ENCODE data around the gene OSBPL10. TPM values are rescaled to one million over a fixed set of nuclear protein-coding genes. Genes with fewer than 3 reads are reported as not detected.

The OSBPL10 gene
- total and polyA plus RNA-seq, 5 donors from 2014 or later, result 0.14 to 1.8 (median 0.21) TPM; not detected in 2

- ATAC-seq (ENCODE audit: low read depth in 2 of 2) (no peak), DNase-seq (no peak)
- Histone ChIP-seq H3K36me3 (ENCODE audit: control insufficient read depth, insufficient read depth, low read length) (no peaks in the 10 kb centered on the region), H3K4me1 (ENCODE audit: control insufficient read depth, insufficient read depth, low read length, poor library complexity, severe bottlenecking) (no peaks in the 10 kb centered on the region), H3K9me3 (ENCODE audit: control insufficient read depth in 2 of 2, low read length in 2 of 2) (peaks cover 2 to 6% of the 10 kb centered on the region in 2 experiments), H3K27me3 (ENCODE audit: control insufficient read depth, insufficient read depth, low read length) (no peaks in the 10 kb centered on the region), H3K4me3 (ENCODE audit: low read depth, low read length) (no peak overlapping the region), H3K27ac (ENCODE audit: insufficient read depth, low read length, poor library complexity, severe bottlenecking) (no peak overlapping the region)
- H3K9me3 Mint-ChIP-seq, result peaks cover 0 to 16% (median 1%) of the 10 kb centered on the region in 7 donors
- no peaks in the 10 kb centered on the region for H3K36me3 Mint-ChIP-seq
- H3K4me3 Mint-ChIP-seq, result no peak overlapping the region
- H3K27me3 Mint-ChIP-seq, result peaks cover 20% of the 10 kb centered on the region
- H3K4me1 Mint-ChIP-seq, result peaks cover 0 to 3% (median 1%) of the 10 kb centered on the region in 4 donors
- no peak overlapping the region for H3K27ac Mint-ChIP-seq
Observed at GRCh38 chr3:31957106-31957505, 24.0 kb downstream of the OSBPL10 start.

GRCh38 chr3:31955581-31955980 is 25.5 kb downstream of the OSBPL10 start:
- Mint-ChIP-seq H3K36me3 (no peaks in the 10 kb centered on the region), H3K27ac (no peak overlapping the region), H3K4me1 (peaks cover 0 to 3% (median 1%) of the 10 kb centered on the region in 4 donors), H3K27me3 (peaks cover 18% of the 10 kb centered on the region), H3K9me3 (peaks cover 0 to 16% (median 2%) of the 10 kb centered on the region in 7 donors), H3K4me3 (peak overlapping the region in 1 of 4 donors; percentile 78)
- H3K4me1 ChIP-seq (ENCODE audit: control insufficient read depth, insufficient read depth, low read length, poor library complexity, severe bottlenecking), result no peaks in the 10 kb centered on the region
- DNase-seq, result no peak
- H3K36me3 ChIP-seq (ENCODE audit: control insufficient read depth, insufficient read depth, low read length), result no peaks in the 10 kb centered on the region
- peaks cover 2 to 6% of the 10 kb centered on the region in 2 experiments for H3K9me3 ChIP-seq (ENCODE audit: control insufficient read depth in 2 of 2, low read length in 2 of 2)
- no peak for ATAC-seq (ENCODE audit: low read depth in 2 of 2)
- H3K27me3 ChIP-seq (ENCODE audit: control insufficient read depth, insufficient read depth, low read length), result no peaks in the 10 kb centered on the region
- no peak overlapping the region for H3K4me3 ChIP-seq (ENCODE audit: low read depth, low read length)
- H3K27ac ChIP-seq (ENCODE audit: insufficient read depth, low read length, poor library complexity, severe bottlenecking), result no peak overlapping the region

GRCh38 chr3:31953636-31954035 is 27.4 kb downstream of the OSBPL10 start:
- DNase-seq, result no peak
- H3K9me3 ChIP-seq (ENCODE audit: control insufficient read depth in 2 of 2, low read length in 2 of 2), result peaks cover 2 to 6% of the 10 kb centered on the region in 2 experiments
- ATAC-seq (ENCODE audit: low read depth in 2 of 2), result no peak
- no peaks in the 10 kb centered on the region for H3K4me1 ChIP-seq (ENCODE audit: control insufficient read depth, insufficient read depth, low read length, poor library complexity, severe bottlenecking)
- H3K4me3 Mint-ChIP-seq, result no peak overlapping the region
- peaks cover 23% of the 10 kb centered on the region for H3K27me3 Mint-ChIP-seq
- H3K4me1 Mint-ChIP-seq, result peaks cover 0 to 3% (median 0%) of the 10 kb centered on the region in 4 donors
- H3K27me3 ChIP-seq (ENCODE audit: control insufficient read depth, insufficient read depth, low read length), result no peaks in the 10 kb centered on the region
- no peak overlapping the region for H3K27ac ChIP-seq (ENCODE audit: insufficient read depth, low read length, poor library complexity, severe bottlenecking)
- no peak overlapping the region for H3K27ac Mint-ChIP-seq
- peaks cover 0 to 16% (median 2%) of the 10 kb centered on the region in 7 donors for H3K9me3 Mint-ChIP-seq
- H3K4me3 ChIP-seq (ENCODE audit: low read depth, low read length), result no peak overlapping the region
- H3K36me3 ChIP-seq (ENCODE audit: control insufficient read depth, insufficient read depth, low read length), result no peaks in the 10 kb centered on the region
- no peaks in the 10 kb centered on the region for H3K36me3 Mint-ChIP-seq

DNA sequence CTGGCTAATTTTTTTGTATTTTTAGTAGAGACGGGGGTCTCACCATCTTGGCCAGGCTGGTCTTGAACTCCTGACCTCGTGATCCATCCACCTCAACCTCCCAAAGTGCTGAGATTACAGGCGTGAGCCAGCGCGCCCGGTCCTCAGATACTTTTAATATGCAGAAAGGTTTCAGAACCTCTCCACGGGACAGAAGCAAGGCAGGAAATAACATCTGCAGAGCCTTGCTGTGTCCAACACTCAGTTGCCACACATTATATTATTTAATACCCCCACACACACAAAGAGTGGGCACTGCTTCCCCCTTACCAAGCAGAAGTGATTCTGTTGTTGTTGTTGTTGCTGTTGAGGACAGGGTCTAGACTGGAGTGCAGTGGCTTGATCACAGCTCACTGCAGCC is 28.0 kb downstream of the OSBPL10 start:
- Mint-ChIP-seq H3K27ac (no peak overlapping the region), H3K9me3 (peaks cover 0 to 16% (median 2%) of the 10 kb centered on the region in 7 donors), H3K4me3 (no peak overlapping the region), H3K27me3 (peaks cover 25% of the 10 kb centered on the region), H3K36me3 (no peaks in the 10 kb centered on the region), H3K4me1 (peaks cover 0 to 3% (median 0%) of the 10 kb centered on the region in 4 donors)
- Histone ChIP-seq H3K36me3 (ENCODE audit: control insufficient read depth, insufficient read depth, low read length) (no peaks in the 10 kb centered on the region), H3K27ac (ENCODE audit: insufficient read depth, low read length, poor library complexity, severe bottlenecking) (no peak overlapping the region), H3K4me3 (ENCODE audit: low read depth, low read length) (no peak overlapping the region), H3K4me1 (ENCODE audit: control insufficient read depth, insufficient read depth, low read length, poor library complexity, severe bottlenecking) (no peaks in the 10 kb centered on the region), H3K27me3 (ENCODE audit: control insufficient read depth, insufficient read depth, low read length) (no peaks in the 10 kb centered on the region), H3K9me3 (ENCODE audit: control insufficient read depth in 2 of 2, low read length in 2 of 2) (peaks cover 2 to 6% of the 10 kb centered on the region in 2 experiments)
- DNase-seq (no peak), ATAC-seq (ENCODE audit: low read depth in 2 of 2) (no peak)

DNA sequence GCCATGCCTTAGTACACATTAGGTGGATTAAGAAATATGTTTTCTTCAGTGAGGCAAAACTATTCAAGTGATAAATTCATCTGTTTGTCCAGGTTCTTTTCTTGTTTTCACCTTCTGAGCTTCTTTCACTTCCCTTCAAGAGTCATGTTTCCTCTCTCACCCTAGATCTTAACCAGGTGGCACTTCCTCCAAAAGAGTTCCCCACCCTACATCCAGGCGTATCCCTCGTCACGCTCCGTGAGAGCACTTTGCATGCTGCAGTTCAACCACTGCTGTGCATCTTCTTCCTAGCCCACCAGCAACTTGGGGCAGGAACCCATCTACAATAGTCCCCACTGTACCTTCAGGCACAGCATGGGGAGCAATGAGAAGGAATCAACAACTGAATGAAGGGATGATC is 28.9 kb downstream of the OSBPL10 start:
- H3K9me3 ChIP-seq (ENCODE audit: control insufficient read depth in 2 of 2, low read length in 2 of 2), result peaks cover 2 to 6% of the 10 kb centered on the region in 2 experiments
- H3K27ac Mint-ChIP-seq, result no peak overlapping the region
- peaks cover 0 to 16% (median 2%) of the 10 kb centered on the region in 7 donors for H3K9me3 Mint-ChIP-seq
- no peak overlapping the region for H3K4me3 ChIP-seq (ENCODE audit: low read depth, low read length)
- H3K27ac ChIP-seq (ENCODE audit: insufficient read depth, low read length, poor library complexity, severe bottlenecking), result no peak overlapping the region
- H3K27me3 ChIP-seq (ENCODE audit: control insufficient read depth, insufficient read depth, low read length), result no peaks in the 10 kb centered on the region
- ATAC-seq (ENCODE audit: low read depth in 2 of 2) (no peak), DNase-seq (peak in 1 of 3 donors; percentile 38)
- H3K27me3 Mint-ChIP-seq, result peaks cover 25% of the 10 kb centered on the region
- no peaks in the 10 kb centered on the region for H3K36me3 Mint-ChIP-seq
- H3K36me3 ChIP-seq (ENCODE audit: control insufficient read depth, insufficient read depth, low read length), result no peaks in the 10 kb centered on the region
- no peaks in the 10 kb centered on the region for H3K4me1 ChIP-seq (ENCODE audit: control insufficient read depth, insufficient read depth, low read length, poor library complexity, severe bottlenecking)
- peaks cover 0 to 3% (median 0%) of the 10 kb centered on the region in 4 donors for H3K4me1 Mint-ChIP-seq
- H3K4me3 Mint-ChIP-seq, result no peak overlapping the region

DNA sequence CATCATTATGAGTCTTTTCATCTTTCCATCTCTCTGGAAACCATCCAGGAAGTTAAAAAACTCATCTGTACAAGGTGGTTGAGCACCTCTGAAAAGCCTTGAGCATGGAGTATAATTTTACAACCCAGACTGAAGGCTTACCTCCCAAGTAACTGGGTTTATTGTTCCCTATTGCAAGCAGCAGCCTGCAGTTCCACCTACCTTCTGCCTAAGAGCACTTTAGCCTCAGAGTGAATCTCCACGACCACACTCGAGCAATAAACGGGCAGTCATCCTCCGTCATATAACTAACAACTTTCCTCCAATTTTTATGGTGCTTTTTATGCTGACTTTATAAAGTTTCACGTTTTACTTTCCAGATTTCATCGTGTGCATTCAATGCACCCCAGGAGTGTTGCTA is 32.8 kb downstream of the OSBPL10 start:
- H3K27me3 Mint-ChIP-seq, result peaks cover 19% of the 10 kb centered on the region
- ATAC-seq (ENCODE audit: low read depth in 2 of 2) (no peak), DNase-seq (no peak)
- no peak overlapping the region for H3K27ac ChIP-seq (ENCODE audit: insufficient read depth, low read length, poor library complexity, severe bottlenecking)
- no peaks in the 10 kb centered on the region for H3K4me1 ChIP-seq (ENCODE audit: control insufficient read depth, insufficient read depth, low read length, poor library complexity, severe bottlenecking)
- H3K4me3 ChIP-seq (ENCODE audit: low read depth, low read length), result no peak overlapping the region
- no peak overlapping the region for H3K27ac Mint-ChIP-seq
- no peaks in the 10 kb centered on the region for H3K36me3 ChIP-seq (ENCODE audit: control insufficient read depth, insufficient read depth, low read length)
- no peaks in the 10 kb centered on the region for H3K27me3 ChIP-seq (ENCODE audit: control insufficient read depth, insufficient read depth, low read length)
- H3K4me1 Mint-ChIP-seq, result peaks cover 0 to 3% (median 0%) of the 10 kb centered on the region in 4 donors
- H3K9me3 ChIP-seq (ENCODE audit: control insufficient read depth in 2 of 2, low read length in 2 of 2), result no peaks in the 10 kb centered on the region
- H3K4me3 Mint-ChIP-seq, result no peak overlapping the region
- peaks cover 0 to 12% (median 0%) of the 10 kb centered on the region in 7 donors for H3K9me3 Mint-ChIP-seq
- no peaks in the 10 kb centered on the region for H3K36me3 Mint-ChIP-seq

DNA sequence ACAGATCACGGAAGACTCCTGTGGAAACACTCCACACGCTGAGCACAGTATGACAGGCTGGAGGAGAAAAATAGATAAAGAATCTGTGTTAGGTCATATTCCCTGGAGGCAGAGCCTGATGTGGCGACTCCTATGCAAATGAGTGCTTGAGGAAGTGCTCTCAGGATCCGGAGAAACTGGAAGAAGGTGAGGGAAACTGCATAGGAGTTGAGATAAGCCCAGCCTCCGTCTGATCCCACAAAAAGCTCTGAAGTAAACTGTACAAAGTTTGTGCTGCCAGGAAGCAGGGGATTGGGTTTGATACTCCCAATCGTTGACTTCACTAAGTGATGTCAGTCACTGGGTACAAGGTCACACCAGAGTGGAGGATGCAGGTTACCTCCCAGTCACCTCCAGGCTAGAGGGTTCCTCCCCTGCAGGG is 33.4 kb downstream of the OSBPL10 start:
- H3K4me3 ChIP-seq (ENCODE audit: low read depth, low read length), result no peak overlapping the region
- peaks cover 0 to 12% (median 0%) of the 10 kb centered on the region in 7 donors for H3K9me3 Mint-ChIP-seq

GRCh38 chr3:31947162-31947561 is 33.9 kb downstream of the OSBPL10 start:
- H3K27ac Mint-ChIP-seq, result peak overlapping the region in 1 of 3 donors; percentile 67
- Histone ChIP-seq H3K4me1 (ENCODE audit: control insufficient read depth, insufficient read depth, low read length, poor library complexity, severe bottlenecking) (no peaks in the 10 kb centered on the region), H3K27me3 (ENCODE audit: control insufficient read depth, insufficient read depth, low read length) (no peaks in the 10 kb centered on the region), H3K9me3 (ENCODE audit: control insufficient read depth in 2 of 2, low read length in 2 of 2) (no peaks in the 10 kb centered on the region), H3K27ac (ENCODE audit: insufficient read depth, low read length, poor library complexity, severe bottlenecking) (no peak overlapping the region), H3K4me3 (ENCODE audit: low read depth, low read length) (no peak overlapping the region), H3K36me3 (ENCODE audit: control insufficient read depth, insufficient read depth, low read length) (no peaks in the 10 kb centered on the region)
- DNase-seq (no peak), ATAC-seq (ENCODE audit: low read depth in 2 of 2) (no peak)
- peaks cover 0 to under 1% (median 0%) of the 10 kb centered on the region in 4 donors for H3K4me1 Mint-ChIP-seq
- H3K9me3 Mint-ChIP-seq, result peaks cover 0 to 12% (median 0%) of the 10 kb centered on the region in 7 donors
- no peak overlapping the region for H3K4me3 Mint-ChIP-seq
- no peaks in the 10 kb centered on the region for H3K36me3 Mint-ChIP-seq
- H3K27me3 Mint-ChIP-seq, result peaks cover 19% of the 10 kb centered on the region

More for the DNA sequence above, 33.4 kb downstream of the OSBPL10 start:
- Mint-ChIP-seq H3K36me3 (no peaks in the 10 kb centered on the region), H3K4me3 (no peak overlapping the region), H3K27me3 (peaks cover 19% of the 10 kb centered on the region), H3K27ac (peak overlapping the region in 1 of 3 donors; percentile 57), H3K4me1 (peaks cover 0 to 3% (median 0%) of the 10 kb centered on the region in 4 donors)
- no peak for DNase-seq
- ATAC-seq (ENCODE audit: low read depth in 2 of 2), result no peak
- no peak overlapping the region for H3K27ac ChIP-seq (ENCODE audit: insufficient read depth, low read length, poor library complexity, severe bottlenecking)
- no peaks in the 10 kb centered on the region for H3K4me1 ChIP-seq (ENCODE audit: control insufficient read depth, insufficient read depth, low read length, poor library complexity, severe bottlenecking)
- H3K9me3 ChIP-seq (ENCODE audit: control insufficient read depth in 2 of 2, low read length in 2 of 2), result no peaks in the 10 kb centered on the region
- H3K36me3 ChIP-seq (ENCODE audit: control insufficient read depth, insufficient read depth, low read length), result no peaks in the 10 kb centered on the region
- no peaks in the 10 kb centered on the region for H3K27me3 ChIP-seq (ENCODE audit: control insufficient read depth, insufficient read depth, low read length)

All from CD4-positive, CD25-positive, alpha-beta regulatory T cell (primary cell).